G401 (cell line): Measurements from ENCODE around the gene NEUROD4. TPM values are rescaled to one million over a fixed set of nuclear protein-coding genes. Genes with fewer than 3 reads are reported as not detected.

Experiments used
- DNase-seq: peaks from one replicate; pipeline ENCODE4 v3.0.0-alpha.2; 2015; ENCODE audit warnings: low spot score
- in situ Hi-C: cut with HindIII; loops from 2 replicates; pipeline ENCODE4 v1.10.0; 2016; ENCODE audit warnings: low sequenced_read_pairs, mixed read lengths
- total RNA-seq: library from RNA; depleted of rRNA; stranded (reverse); fragments of >200 nt; shearing (Covaris generic); gene quantifications from 2 replicates; pipeline ENCODE4 v1.2.3, GENCODE V29; 2014

Gene NEUROD4
- total RNA-seq, 1 experiment from 2014 or later, result not detected

DNA sequence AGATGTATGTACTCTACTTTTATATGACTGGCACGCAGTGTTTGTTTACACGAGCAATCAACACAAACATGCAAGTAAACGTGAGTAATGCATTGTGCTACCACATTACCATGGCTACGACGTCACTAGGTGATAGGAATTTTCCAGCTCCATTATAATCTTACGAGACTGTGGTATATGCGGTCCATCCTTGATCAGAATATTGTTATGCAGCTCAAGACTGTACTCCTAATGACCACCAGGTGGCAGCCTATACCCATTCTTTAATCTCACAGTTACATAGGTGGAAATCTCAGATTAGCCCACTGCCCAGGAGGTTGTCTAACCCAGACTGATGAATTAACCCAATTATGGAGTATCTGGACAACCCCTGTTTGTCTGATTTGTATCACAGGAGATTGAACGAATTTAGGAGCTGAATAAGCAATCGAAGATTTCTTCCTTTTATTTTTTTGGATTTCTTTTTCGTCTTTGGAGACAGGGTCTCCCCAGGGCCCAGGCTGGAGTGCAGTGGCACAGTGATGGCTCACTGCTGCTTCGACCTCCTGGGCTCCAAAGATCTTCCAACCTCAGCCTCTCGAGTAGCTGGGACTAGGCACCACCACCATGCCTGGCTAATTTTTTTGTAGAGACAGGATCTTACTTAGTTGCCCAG lies 26.5 kb upstream of the NEUROD4 start:
- peak; percentile 75 for DNase-seq
- in situ Hi-C loops, result no loop called here

DNA sequence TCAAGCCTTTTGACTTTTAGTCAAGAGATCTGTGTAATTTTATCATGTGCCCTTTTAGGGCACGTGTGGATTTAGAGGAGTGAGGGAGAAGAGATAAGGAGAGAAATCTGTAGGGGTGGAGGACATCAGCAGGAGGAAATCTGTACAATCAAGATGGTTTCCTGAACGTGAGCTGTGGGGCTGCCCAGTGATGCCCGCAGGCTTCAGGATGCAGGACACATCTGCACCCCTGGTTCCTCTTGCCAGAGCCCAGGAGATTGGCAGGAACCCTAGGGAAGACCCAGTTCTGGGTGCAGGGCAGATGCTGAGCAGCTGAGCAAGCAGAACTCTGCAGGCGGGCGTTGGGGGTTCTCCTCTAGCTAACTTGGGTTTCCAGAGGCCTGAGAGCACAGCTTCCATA lies 23.6 kb upstream of the NEUROD4 start:
- DNase-seq, result no peak
- in situ Hi-C loops, result no loop called here

DNA sequence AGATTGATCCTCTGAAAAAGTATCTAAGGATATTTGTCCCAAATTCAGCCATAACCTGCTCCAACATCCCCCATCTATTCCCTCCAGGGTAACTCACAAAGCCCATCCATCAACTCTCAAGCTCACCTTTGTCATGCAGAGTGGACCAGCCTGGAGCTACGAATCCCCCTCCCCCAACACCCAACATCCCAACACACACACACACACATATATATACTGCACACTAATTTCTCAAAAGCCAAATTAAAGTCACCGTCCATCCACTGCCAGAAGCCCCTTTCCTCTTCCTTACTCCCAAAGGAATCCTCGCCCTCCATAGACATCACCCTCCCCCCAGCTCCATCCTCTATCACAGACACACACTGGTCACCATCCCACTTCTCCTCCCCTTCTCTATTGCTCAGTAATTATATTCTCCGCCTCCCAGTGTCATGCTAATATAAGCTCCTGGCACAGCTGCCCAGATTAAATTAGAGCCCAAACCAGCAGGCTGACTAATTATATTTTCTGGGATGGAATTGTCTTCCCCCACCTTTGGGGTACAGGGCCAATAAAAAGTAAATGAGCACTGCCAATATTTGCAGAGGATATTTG lies 21.7 kb upstream of the NEUROD4 start:
- in situ Hi-C loops, result no loop called here
- DNase-seq, result no peak

DNA sequence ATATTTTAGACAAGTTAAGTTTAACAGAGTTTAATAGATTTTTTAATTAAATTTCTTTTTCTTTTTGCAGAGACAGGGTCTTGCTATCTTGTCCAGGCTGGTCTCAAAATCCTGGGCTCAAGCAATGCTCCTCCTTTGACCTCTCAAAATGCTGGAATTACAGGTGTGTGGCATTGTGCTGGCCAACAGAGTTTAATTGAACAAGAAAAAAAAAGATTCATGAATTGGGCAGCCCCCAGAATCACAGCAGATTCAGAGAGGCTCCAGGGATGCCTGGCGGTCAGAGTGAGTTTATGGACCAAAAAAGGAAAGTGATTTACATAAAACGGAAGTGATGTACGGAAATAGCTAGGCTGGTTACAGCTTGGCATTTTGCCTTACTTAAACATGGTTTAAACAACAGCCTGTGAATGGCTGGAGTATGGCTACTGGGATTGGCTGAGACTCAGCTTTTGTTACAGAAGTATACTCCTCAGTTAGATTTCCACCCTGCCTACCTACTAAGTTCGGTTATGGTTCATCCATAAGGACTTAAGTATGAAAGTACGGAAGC lies 20.7 kb upstream of the NEUROD4 start:
- in situ Hi-C loops, result no loop called here
- DNase-seq, result no peak

DNA sequence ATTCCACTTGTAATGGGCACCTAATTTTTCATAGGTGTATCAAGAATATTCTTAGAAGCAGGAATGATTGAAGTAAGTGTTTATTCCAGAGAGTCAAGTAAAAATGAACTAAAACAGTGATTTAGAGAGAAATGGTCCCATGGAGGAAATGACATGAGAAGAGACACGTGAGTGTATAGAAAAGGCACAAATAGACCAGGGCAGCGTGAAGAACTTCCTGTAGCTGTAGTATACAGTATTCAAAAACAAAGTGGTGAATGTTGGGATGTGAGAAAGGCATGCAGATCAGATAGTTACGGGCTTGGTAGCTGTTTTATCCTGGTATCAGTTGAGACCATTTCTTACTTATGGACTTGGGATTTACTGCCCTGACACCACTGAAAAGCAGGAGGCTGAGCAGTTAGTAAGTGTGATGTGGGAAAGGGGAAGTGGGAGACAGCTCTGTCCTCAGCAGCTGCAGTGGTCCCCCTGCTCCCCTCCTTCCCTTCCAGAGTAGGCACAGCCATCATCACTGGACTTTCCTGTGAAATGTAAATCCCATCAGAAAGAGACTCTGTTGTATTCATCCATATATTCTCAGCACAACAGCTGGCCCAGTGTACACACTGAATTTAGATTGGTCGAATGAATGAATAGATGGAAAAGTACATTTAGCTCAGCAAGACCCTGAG lies 18.4 kb upstream of the NEUROD4 start:
- no peak for DNase-seq
- in situ Hi-C loops, result no loop called here

DNA sequence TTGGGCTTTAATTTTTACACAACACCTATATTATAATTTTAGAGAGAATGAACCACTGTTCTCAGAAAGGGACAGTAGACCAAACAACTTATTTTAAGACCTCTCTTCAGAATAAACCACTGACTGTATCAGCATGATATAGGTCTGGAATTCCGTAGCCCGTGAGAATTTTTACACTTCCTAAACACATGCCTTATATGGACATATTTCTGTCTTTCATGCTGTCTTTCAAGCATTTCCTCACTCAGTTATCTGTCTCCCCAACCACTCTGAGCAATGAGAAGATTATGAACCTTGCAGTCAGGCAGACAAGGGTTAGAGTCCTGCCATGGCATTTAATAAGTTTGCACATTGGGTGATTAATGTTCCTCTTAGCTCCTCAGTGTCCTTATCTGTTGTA lies 17.4 kb upstream of the NEUROD4 start:
- DNase-seq, result no peak
- in situ Hi-C loops, result no loop called here

DNA sequence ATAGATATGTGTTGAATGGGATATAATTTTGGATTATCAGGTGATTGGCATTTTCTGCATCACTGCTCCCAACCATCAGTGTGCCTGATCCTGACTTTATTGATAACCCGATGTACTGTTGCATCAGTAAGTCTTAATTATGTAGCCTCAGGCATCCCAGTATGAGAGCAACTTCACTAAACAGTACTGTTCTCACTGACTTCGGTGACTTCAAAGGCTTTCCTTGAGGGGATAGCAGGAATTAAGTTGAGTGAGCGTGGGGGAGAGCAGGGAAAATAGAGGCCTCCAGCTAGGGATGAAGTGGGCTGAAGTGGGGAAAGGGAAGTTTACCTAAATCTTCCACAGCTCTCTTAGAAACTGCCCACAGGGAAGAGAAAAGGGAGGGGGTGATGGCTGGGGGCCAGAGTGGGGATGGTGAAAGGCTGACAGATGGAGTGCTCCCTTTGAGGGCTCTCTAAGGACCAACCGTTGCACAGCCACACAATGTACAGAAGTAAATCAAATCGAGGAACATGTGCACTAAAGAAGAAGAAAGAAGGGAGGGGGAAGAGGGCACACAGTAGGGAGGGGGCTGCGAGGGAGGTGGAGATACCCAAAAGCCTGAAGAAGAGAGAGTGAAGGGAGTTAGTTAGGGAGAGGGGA lies 10.7 kb upstream of the NEUROD4 start:
- in situ Hi-C loops, result no loop called here

DNA sequence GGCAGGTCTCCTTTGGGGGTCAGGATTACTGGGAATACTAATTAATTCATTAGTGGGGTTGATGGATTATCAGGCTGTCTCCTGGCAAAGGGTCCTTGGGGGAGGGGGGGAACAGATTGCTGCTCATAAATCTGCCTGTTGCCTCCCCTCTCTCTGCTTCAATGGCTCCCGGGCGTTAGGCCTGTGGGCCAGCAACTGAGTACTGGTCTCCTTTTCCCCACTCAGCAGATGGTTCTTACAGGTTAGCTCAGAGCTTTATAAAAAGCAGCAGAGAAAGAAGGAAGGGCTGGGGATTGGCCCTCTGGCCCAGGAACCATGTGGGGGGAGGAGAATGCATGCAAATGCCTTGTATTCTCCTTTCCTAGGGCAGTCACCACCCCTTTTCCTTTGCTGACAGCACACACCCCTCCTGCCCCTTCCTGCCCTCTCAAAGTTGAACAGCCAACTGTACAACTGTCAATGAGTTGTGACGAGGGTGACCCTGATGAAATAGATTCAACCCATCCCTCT lies 2.3 kb upstream of the NEUROD4 start:
- no peak for DNase-seq
- in situ Hi-C loops, result no loop called here

More for the DNA sequence above, 10.7 kb upstream of the NEUROD4 start:
- no peak for DNase-seq

DNA sequence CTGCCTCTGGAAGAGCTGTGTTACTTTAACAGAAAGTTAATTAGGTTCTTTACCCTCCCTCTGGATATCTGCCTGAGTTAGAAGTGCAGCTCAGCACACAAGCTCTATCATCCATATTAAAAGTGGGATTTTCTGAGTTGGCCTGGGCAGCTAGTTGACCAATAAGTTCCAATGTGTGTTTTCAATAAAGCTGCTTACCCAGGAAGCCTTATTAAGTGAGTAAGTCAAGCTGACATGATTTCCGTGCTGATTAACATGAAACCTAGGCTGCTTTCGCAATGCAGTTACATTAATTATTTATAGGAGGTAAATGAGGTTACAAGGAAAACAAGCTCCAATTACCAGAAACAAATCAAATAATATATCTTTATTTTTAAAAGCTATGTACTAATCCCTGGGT lies 4.8 kb downstream of the NEUROD4 start:
- in situ Hi-C loops, result no loop called here
- no peak for DNase-seq

DNA sequence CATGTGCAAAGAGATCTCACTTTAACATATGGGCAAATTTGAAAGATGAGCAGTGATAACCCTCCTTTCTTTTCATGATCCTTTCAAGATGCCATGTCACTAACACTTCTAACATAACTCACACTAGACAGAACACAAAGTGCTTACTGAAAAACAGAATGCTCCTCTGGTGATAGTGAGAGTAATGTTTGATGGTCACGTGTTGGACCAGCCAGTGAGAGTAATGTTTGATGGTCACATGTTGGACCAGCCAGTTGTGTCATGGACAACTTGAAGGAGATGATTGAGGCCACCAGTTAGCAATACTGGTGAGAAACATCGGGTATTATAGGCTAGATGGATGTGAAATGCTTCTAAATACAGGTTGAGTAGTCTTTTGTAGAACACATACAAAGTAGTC lies 5.7 kb downstream of the NEUROD4 start:
- in situ Hi-C loops, result no loop called here
- DNase-seq, result no peak

DNA sequence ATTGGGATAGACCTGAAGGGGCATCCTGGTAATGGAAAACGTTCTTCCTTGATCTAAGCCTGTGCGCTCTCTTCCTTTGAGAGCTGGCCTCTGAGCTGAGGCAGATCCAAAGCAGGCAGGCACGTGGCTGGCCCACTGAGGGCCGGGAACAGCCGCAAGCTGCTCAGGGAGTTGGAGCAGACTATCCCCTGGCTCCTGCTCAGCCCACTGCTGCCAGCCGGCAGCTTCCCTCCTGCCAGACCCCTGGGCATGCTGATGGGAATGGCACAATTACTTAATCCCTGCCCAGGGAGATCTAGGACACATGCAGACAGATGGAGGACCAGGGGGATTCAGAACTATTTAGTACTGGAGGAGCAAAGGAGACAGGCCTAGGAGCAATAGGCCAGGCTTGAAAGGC lies 14.4 kb downstream of the NEUROD4 start:
- peak; percentile 87 for DNase-seq
- in situ Hi-C loops, result no loop called here

DNA sequence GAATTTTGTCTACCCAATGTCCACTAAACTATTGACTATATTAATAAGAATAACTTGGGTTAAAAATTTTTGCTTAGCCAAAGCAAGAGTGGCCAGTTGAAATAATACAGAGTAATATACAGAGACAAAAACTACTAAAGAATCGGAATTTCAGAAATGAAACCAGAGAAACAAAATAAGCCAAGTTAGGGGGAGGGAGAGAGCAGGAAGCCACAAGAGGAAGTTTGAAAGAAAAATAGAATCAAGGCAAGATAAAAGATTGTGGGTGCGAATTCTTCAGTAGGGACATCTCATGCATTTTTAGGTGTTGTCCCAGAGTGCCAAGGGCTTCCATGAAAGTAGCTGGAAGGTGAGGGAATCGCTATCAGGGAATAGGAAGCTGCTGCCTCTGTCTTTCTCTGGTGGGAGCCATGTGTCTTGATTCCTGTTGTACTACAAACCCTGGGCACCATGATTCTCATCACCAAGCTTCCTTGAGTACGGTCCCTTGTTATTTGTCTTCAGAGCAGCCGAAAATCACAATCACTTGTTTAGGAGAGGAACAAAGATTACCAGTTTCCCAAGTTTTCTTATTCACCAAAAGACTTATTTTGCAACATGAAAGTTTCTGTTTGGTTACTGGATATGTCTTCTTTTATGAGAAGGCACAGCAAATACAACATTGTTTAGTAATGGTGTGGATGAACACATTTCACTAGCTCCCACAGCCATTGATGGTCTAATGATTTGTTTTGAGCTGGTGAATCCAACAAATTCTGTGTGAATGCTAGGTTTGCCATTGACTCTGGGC lies 16.7 kb downstream of the NEUROD4 start:
- no peak for DNase-seq
- in situ Hi-C loops, result no loop called here

DNA sequence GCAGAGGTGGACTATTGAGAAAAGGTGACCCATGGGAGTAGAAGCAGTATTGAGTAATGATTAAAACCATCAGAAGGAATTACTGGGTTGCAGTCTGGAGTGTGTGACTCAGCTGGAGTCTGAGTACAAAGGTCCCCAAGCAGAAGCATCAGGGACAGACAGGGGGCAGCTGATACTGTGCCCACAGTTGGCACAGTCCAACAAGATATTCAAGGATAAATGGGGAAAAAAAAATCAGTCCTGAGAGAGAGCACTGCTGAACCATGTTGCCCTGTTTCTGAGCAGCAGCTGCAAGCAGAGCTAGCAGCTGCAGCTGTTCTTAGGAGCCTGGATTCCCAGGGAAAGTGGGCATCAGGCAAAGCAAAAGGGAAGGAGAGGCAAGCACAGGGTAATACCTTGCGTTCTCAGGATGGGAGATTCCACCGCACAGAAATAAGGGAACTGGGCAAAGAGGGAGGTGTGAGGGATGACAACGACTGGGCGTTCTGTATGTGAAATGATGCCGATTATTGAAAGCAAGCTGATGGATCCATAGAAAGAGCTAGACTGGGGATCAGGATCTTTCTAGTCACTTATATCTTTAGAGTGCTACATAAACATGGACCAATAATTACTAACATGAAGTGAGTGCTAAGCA lies 17.7 kb downstream of the NEUROD4 start:
- no peak for DNase-seq
- in situ Hi-C loops, result no loop called here

DNA sequence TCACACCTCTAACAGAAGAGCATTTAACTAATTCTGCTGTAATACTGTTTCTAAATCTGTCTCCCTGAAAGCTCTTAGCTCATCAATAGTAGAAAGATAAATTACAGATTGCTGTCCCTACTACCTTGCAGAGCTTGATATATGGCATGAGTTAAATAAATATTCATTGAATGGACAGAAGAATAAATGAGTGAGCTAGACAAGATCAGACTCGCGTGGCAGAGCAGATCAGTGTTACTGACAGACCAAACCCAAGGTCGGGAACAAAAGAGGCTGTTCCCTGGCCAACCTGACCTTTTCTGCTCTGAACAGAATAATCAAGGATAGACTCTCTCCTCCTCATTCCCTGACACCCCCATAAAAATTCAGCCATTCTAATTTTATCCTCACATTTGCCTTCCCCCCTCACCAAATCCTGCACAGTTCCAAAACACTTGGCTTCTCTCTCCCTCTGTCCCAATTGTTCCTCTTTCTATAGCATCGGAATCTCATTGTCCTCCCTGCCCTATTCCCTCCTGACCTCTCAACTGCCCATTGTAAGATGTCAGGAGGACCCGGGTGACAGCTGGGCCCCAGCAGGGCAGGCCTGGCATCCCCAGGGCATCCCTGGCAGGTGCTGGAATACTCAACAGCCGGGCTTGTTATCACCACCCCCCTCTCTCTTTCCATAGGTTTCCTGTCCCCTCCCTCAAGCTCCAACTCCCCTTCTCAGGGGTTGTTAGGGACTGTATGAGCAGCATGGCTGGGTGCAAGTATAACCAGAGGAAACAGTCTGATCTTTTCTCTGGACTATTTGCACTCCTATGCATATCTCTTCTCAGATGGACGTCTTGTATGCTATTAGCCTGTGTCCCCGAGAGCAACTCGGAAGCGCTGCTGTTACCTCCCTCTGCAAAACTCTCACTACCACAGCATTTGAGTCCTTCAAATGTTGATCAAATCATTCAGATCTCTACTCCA lies 19.9 kb downstream of the NEUROD4 start:
- in situ Hi-C loops, result no loop called here

DNA sequence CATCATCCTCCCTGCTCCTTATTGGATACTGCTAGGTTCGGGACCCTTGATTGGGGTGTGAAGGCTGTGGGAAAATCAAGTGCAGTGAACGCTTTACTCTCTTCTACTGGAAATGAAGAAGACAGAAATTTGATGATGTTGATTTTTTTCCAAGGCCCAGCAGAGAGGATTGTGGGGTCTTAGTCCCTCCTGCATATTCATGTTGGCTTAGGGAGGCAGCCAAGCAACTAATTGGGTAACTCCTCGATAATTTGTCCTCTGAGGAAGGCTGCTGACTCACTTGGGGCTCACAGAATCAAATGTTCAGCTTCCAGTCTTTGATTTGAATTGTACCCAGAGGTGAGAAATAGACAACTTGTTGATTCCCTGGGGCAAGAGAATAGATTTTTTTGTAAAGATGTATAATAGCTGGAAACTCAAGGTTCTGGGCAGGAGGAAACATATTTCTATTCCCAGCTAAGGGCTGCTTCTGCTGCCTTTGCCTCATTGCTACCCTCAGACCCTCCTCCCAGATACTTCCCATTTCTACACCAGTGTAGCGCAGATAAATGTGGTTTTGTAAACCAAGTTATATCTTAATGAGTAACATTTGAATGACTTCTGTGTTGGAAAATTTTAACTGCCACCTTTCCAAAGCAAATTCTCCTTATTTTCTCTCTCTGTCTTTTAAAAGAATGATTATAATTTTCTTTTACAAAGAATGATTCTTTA lies 21.7 kb downstream of the NEUROD4 start:
- in situ Hi-C loops, result no loop called here
- no peak for DNase-seq

More for the DNA sequence above, 19.9 kb downstream of the NEUROD4 start:
- no peak for DNase-seq

DNA sequence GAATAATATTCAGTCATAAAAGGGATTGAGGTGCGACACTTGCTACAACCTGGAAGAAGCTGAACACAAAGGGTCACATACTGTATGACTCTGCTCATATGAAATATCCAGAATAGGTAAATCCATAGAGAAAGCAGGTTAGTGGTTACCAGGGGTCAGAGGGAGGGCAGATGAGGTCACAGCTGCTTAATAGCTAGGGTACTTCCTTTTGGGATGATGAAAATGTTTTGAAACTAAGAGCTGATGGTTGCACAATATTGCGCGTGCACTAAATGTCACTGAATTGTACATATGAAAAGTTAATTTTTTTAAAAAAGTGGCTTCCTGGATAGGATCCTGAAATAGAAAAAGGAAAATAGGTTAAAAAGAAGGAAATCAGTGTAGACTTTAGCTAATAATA lies 23.8 kb downstream of the NEUROD4 start:
- no peak for DNase-seq
- in situ Hi-C loops, result no loop called here

DNA sequence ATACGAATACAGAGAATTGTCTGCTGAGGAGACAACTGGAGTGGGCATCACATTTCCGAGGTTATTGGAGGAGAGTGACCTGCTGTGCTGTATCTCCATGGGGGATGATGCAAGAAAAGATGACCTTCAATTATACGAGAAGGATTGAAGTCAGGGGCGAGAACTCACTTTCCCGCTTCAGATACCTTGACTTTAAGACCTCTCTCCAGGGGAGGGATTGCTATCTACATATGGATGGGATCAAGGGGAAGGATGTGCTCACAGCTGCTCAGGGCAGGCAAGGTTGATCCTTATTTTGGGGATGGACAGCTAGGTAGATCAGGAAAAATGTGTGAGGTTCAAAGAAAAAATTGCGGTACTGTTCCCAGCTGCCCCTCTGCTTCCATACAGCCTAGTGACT lies 24.4 kb downstream of the NEUROD4 start:
- in situ Hi-C loops, result no loop called here
- no peak for DNase-seq
